Activated CD8-positive, alpha-beta memory T cell treated with anti-CD3 and anti-CD28 coated beads for 24 hours (primary cell): ENCODE measurements around the gene ASB2.

ENCODE experiments used
- DNase-seq: peaks from one replicate; pipeline ENCODE4 v3.0.0-alpha.2; 2020

ASB2 gene

DNA sequence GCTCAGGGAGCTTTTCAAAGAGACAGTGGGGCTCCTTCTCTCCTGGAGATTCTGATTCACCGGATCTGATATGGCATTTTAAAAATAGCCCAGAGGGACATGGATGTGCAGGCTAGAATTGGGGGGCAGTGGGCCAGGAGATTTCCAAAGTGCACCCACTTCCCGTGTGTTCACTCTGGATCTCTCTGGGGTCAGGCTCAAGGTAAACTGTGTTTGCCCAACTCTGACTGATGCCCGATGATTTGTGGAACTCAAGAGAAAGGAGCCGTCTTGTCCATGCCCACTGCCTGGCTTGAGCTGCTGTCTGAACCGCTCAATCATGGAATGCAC, 31.3 kb downstream of the ASB2 start:
- DNase-seq = no peak

- no peak for DNase-seq
Measured at GRCh38 chr14:93944348-93945069, 31.9 kb downstream of the ASB2 start.

DNA sequence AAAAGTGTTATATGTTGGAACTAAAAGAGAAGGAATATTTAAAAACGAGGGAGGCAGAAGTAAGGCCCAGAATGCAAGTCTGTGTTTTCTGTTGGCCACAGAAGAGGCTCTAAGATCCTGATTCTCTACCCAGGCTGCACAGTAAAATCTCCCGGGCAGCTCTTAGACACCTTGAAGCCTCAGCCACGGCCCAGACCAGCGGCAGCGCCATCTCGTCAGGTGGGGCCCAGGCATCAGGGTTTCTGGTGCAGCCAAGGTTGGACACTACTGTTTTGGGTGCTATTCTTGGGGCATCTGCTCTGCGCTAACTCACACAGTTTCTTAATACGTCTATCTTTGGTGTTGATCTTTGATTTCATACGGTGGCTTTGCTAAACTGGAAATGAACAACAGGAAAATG, 32.4 kb downstream of the ASB2 start:
- DNase-seq = no peak

DNA sequence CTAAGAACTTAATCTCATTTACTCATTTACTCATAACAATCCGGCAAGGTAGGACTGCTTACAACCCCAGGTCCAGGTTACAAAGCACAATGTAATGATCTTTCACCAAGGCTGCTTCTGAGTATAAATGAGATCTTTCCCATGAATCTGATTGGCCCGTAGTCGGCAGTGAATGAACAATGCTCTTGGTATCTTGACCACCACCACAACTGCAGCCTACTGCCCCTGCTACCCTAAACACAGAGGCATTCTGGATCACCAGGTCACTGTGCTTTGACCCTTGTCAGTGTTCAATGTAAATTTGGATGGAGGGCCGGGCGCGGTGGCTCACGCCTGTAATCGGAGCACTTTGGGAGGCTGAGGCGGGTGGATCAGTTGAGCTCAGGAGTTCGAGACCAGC, 33.3 kb downstream of the ASB2 start:
- DNase-seq = no peak

DNA sequence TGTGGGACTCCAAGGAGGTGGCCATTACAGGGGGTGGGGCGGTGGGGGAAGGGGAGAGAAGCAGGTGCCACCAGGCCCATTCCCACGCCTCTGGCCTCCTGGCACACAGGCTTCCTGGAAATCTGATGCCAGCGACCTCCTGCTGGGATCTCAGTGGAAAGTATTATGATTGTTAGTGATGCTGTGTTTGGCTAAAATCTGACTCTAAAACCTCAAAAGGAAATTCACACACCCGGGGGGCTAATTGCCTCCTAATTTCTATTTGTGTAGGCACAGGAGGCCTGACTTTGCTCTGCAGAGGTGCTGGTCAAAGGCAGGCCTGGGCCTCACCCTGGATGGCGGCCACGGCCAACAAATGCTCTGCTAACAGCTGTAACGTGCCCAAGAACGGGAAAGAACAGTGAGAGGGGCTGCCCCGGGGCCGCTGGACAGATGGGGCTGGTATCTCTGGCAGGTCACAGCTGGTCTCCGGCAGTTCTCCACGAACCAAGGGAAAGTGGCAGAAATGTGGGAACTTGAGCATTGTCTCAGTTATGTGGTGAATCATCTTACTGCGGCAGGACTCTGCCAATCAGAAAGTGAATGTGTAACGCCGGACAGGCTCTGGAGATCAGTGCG, 35.0 kb downstream of the ASB2 start:
- DNase-seq = no peak

GRCh38 chr14:93940437-93940836, 35.9 kb downstream of the ASB2 start:
- peak; percentile 66 for DNase-seq

- peak; percentile 100 for DNase-seq
Measured at GRCh38 chr14:93939304-93940229, 36.8 kb downstream of the ASB2 start.

DNA sequence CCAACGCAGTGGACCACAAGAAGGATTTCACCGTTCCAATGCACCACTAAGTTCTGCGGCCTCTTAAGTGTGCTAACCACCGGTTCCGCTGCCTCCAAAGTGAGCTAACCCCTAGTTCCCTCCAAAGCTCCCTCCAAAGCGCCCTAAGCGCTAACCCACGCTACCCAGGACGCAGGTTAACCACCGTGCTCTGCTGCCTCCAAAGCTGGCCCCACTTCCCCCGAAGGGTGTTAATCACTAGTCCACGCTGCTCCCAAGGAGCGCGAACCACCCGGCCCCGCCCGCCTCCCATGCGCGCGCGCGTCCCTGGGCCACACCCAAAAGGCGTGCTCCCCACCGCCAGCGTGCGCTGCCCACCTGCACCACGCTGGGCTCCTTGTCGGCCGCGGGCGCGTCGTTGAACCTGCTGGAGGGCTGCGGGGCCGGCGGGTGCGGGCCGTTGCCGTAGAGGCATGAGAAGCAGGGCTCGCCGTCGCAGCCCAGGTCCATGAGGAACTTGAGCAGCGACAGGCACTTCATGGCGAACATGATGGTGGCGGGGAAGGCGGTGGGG, 37.5 kb downstream of the ASB2 start:
- no peak for DNase-seq

DNA sequence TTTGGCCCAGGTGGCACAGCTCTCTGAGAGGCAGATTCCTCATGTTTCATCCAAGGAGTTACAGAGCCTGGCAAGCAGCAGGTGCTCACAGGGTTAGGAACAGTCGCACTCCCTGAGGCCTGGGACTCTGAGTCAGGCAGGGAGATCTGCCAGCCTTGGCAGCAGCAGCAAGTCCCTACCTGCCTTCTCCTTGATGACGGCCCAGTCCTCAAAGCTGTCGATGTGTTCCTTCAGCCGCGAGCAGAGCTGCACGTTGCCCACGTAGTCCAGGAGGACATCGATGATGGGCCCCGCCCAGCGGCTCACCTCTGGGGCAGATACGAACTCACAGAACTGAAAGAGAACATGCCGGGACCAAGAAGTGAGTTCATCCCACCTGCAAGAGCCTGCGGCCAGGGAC, 38.9 kb downstream of the ASB2 start:
- DNase-seq = no peak

DNA sequence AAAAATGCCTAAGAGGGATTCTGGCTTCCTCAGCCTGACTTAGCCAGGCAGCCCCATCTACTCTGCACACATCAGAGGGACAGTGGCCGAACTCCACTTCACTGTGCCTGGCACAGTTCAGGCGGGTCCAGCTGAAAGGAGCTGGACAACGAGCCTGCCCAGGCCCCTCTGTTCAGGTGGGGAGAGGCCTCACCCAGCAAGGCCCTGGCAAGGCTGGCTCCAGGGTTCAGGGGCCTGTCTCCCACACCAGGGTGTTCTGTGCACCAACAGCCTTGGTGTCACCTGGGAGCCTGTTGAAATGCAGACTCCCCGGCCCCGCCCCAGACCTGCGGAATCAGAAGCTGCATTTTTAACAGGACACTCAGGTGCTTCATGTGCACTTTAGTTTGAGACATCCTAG, 39.4 kb downstream of the ASB2 start:
- no peak for DNase-seq

DNA sequence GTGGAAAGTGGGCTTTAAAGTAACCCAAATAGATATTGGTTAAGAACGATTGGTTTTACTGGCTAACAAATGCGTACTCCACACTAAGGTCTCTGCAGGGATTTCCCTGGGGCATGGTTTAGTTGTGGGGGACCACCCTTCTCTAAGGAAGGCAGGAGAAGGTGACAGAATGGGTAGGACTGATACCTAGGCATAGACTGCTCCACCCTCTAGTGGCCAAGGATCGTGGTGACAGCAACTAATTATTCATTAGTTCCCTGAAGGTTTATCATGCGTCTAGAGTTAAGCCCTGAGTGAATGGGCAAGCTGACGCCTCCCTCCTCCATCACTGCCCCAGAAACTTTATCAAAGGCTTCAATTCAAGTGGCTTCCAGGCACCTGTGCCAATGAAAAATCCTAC, 40.1 kb downstream of the ASB2 start:
- DNase-seq = no peak

DNA sequence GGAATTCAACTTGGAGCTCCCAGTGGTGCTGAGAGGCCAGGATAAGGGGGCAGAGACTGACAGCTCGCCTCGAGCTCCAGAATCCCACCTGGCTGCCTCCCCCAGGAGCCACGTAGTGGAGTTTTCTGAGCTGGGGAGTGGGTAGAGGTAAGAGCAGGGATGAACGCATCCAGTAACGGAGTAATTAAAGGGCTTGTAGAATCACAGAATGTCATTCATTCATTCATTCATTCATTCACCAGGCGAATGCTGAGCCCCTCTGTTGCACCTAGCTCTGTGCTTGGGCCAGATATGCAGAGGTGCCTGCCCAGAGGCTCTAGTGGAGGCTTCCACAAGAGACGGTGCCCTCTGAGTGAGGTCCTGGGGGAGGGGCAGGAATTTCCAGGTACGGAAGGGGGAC, 41.2 kb downstream of the ASB2 start:
- no peak for DNase-seq

DNA sequence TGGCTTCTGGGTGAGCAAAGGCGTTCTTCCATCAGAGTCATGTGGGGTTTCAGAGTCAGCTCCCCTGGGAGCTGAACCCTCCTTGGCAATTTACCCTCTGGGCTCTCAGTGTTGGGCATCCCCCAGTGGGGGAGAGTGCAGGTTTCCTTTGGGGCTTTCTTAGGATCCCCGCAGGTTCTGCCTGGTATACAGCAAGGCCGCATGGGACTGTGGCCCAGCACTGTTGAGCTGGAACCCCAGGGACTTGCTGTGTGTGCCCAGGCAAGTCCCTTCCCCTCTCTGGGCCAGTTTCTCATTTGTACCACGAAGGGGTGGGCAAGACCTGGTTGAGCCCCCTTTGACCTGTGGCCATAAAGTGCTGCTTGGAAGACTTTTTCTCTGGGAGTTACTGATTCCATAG, 43.7 kb downstream of the ASB2 start:
- no peak for DNase-seq

DNA sequence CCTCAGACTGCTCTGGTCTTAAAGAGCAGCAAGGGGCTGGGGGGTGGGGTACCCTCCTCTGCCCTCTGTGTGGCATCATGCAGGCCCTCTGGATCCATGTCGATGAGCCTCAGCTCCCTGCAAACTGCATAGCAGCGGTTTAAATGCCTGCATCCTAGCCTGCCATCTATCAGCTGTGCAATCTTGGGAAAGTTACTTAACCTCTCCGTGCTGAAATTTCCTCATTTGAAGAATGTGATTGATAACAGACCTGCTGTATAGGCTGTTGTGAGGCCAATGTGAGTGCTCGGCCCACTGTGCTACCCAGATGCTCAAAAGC, 45.4 kb downstream of the ASB2 start:
- no peak for DNase-seq

- no peak for DNase-seq
Measured at GRCh38 chr14:93930296-93930988, 45.9 kb downstream of the ASB2 start.

- DNase-seq = no peak
Measured at GRCh38 chr14:93929657-93930056, 46.7 kb downstream of the ASB2 start.

GRCh38 chr14:93929048-93929535, 47.3 kb downstream of the ASB2 start:
- no peak for DNase-seq

DNA sequence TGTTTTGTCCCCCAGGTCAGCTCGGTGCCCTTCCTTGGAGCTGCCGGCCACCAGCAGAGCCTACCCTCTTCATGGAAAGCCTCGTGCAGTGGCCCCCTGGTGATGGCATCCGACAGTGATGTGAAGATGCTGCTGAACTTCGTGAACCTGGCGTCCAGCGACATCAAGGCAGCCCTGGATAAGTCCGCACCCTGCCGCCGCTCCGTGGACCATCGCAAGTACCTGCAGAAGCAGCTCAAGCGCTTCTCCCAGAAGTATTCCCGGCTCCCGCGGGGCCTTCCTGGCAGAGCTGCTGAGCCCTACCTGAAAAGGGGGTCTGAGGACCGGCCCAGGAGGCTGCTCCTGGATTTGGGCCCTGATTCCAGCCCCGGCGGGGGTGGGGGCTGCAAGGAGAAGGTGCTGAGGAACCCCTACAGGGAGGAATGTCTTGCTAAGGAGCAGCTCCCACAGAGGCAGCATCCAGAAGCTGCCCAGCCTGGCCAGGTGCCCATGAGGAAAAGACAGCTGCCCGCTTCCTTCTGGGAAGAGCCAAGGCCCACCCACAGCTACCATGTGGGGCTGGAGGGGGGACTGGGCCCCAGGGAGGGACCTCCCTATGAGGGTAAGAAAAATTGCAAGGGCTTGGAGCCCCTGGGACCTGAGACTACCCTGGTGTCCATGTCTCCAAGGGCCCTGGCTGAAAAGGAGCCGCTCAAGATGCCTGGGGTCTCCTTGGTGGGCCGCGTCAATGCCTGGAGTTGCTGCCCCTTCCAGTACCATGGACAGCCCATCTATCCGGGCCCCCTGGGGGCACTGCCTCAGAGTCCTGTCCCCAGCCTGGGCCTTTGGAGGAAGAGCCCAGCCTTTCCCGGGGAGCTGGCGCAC, 48.0 kb downstream of the ASB2 start:
- DNase-seq = no peak

GRCh38 chr14:93927800-93928145, 48.6 kb downstream of the ASB2 start:
- no peak for DNase-seq

DNA sequence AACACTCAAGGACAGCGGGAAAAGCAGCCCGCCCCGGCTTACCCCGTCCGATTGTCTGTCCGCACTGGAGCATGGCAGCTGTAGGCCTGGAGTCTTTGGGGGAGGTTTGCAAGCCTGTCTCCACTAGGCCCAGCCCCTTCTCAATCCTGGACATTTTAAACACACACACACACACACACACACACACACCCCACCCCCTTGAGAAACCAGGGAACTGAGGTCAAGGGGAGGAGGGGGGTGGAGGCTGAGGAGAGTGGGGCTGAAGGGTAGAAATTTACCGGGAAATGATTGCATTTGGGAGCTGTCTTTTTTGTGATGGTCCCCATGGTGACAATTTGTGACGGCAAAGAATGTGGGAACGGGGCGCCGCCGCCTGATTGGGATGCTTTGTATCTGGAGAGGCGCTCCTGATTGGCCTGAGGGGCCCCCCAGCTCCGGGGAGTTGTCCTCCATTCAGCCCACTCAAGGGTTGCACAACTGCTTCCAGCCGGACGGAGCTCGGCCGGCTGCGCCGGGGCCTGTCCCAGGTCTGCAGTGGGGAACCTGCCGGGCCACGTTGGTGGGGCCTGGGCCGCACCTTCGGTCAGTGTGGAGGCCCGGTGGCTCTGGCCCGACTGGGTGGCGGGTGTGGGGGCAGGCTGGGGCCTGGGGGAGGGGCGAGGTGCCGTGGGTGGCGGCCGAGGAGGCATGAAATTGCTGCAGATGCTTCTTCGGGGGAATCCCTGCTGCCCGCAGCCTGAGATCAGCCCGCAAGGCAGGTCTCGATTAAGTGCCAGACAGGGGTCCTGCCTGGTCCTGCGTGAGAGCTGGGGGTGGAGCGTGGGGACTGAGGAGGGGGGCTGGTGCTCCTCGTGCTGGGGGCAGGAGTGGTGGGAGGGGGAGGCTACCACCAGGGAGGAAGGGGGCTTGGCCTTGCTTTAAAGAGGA, 49.2 kb downstream of the ASB2 start, which contains the start of gene FAM181A:
Gene FAM181A, plus strand, starts transcription at position 472 of the 927 bp plus-strand sequence. CDS start 942 bp downstream, outside the sequence.
- DNase-seq = no peak
